Measurements from ENCODE around the gene LEFTY2.

DNA sequence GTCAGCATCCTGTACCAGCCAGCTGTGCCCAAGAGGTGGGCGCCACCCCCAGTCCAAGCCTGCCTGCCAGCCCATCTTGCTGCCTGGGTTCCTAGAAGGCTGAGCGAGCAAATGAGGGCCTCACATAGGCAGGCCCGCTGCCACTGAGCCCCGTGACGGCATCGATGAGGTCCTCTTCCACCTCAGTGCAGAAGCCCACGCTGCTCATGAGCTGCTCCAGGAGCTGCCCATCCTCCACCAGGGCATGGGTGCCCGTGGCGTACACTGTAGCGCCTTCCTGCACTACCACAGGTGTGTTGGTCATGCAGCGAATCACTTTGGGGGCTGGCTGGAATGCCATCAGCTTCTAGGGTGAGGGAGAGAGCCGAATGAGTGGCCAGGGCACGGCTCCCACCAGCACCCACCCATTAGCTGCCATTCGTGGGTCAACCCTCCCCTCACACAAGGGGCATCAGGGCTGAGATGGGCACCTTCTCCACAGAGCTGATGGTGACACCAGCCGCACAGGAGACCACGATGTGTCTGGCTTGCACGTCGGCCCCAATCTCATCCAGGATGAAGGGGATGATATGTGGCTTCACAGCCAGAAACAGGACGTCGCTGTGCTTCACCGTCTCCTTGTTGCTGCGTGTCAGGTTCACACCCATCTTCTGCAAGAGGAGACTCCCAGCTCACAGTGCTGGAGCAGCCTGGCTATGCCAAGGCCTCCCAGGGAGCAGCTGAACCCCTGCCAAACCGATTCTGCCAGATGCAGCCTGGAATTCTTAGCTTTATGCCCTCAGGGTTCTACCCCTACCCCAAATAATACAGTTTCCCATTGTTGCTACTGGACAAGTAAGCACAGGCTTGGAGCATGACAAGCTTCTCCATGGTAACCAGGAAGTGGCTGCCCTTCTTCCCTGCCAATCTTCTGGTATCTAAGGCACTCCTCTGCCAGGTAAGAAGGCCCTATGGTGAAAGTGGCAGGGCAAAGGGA is 19.0 kb downstream of the LEFTY2 start:
- TF ChIP-seq, protein P1, sequence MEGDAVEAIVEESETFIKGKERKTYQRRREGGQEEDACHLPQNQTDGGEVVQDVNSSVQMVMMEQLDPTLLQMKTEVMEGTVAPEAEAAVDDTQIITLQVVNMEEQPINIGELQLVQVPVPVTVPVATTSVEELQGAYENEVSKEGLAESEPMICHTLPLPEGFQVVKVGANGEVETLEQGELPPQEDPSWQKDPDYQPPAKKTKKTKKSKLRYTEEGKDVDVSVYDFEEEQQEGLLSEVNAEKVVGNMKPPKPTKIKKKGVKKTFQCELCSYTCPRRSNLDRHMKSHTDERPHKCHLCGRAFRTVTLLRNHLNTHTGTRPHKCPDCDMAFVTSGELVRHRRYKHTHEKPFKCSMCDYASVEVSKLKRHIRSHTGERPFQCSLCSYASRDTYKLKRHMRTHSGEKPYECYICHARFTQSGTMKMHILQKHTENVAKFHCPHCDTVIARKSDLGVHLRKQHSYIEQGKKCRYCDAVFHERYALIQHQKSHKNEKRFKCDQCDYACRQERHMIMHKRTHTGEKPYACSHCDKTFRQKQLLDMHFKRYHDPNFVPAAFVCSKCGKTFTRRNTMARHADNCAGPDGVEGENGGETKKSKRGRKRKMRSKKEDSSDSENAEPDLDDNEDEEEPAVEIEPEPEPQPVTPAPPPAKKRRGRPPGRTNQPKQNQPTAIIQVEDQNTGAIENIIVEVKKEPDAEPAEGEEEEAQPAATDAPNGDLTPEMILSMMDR (conservative IDR thresholded peaks at IDR 0.05; ENCODE audit: low read depth, low read length) = no peak
- TF ChIP-seq EZH2phosphoT487 (IDR thresholded peaks at IDR 0.05; ENCODE audit: borderline replicate concordance, low read length) = no peak
- TF ChIP-seq EZH2 (IDR thresholded peaks at IDR 0.05; ENCODE audit: low read length, unreplicated experiment) = no peak

Data from PC-3 (cell line).